Measurements from ENCODE around the gene TAL1. TPM values are rescaled to one million over a fixed set of nuclear protein-coding genes. Genes with fewer than 3 reads are reported as not detected.
"Not testable (repeated sequence)": the region's sequence is repeated elsewhere in the genome, so short reads cannot be mapped to it uniquely, and the experiment has no call there.

TAL1 gene
- total RNA-seq, 2 donors from 2014 or later: 0.90 to 1.2 TPM

- H3K9me3 ChIP-seq: no peaks in the 10 kb centered on the region
- H3K27ac ChIP-seq: no peak overlapping the region
- H3K4me1 ChIP-seq: no peaks in the 10 kb centered on the region
- no peak overlapping the region for H3K9ac ChIP-seq (ENCODE audit: low read depth in 2 of 2, low read length in 2 of 2)
- no peak overlapping the region for H3K4me3 ChIP-seq
- no peak for TF ChIP-seq CTCF (IDR thresholded peaks at IDR 0.05)
- intact Hi-C loops (cut with DNase I): loop anchor here (10.0 kb wide), 1 partner anchor 517 kb away; no protein-coding TSS in a partner anchor
- no peaks in the 10 kb centered on the region for H3K27me3 ChIP-seq
- no peaks in the 10 kb centered on the region for H3K36me3 ChIP-seq
- DNase-seq: no peak
These were observed 33.8 kb downstream of the TAL1 start for GRCh38 chr1:47198214-47198613.

- DNase-seq: no peak
- no peaks in the 10 kb centered on the region for H3K27me3 ChIP-seq
These were observed 35.4 kb downstream of the TAL1 start for GRCh38 chr1:47196622-47197021.

DNA sequence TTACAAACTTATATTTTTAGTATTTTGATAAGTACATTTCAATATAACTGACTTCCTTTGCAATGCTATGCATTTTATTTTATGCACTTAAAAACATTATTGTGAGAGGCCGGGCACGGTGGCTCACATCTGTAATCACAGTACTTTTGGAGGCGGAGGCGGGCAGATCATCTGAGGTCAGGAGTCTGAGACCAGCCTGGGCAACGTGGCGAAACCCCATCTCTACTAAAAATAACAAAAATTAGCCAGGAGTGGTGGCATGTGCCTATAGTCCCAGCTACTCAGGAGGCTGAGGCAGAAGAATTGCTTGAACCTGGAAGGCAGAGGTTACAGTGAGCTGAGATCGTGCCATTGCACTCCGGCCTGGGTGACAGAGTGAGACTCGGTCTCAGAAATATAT is 36.0 kb downstream of the TAL1 start:
- DNase-seq; H3K9me3 ChIP-seq; H3K4me3 ChIP-seq; H3K9ac ChIP-seq (ENCODE audit: low read depth in 2 of 2, low read length in 2 of 2); H3K36me3 ChIP-seq; H3K27ac ChIP-seq; H3K27me3 ChIP-seq: not testable (repeated sequence)
- H3K4me1 ChIP-seq: peaks cover 14% of the 10 kb centered on the region
- intact Hi-C loops (cut with DNase I): loop anchor here (10.0 kb wide), 1 partner anchor 519 kb away; no protein-coding TSS in a partner anchor

More at GRCh38 chr1:47196622-47197021, 35.4 kb downstream of the TAL1 start:
- intact Hi-C loops (cut with DNase I): loop anchor here (10.0 kb wide), 1 partner anchor 518 kb away; no protein-coding TSS in a partner anchor
- Histone ChIP-seq H3K9me3 (no peaks in the 10 kb centered on the region), H3K27ac (no peak overlapping the region), H3K4me3 (no peak overlapping the region), H3K4me1 (peaks cover 13% of the 10 kb centered on the region), H3K9ac (ENCODE audit: low read depth in 2 of 2, low read length in 2 of 2) (no peak overlapping the region), H3K36me3 (no peaks in the 10 kb centered on the region)
- TF ChIP-seq CTCF (IDR thresholded peaks at IDR 0.05): no peak

GRCh38 chr1:47194311-47194710 is 37.7 kb downstream of the TAL1 start:
- H3K9ac ChIP-seq (ENCODE audit: low read depth in 2 of 2, low read length in 2 of 2): no peak overlapping the region
- intact Hi-C loops (cut with DNase I): loop anchor here (5.0 to 10.0 kb wide), 2 partner anchors 138 to 520 kb away; partner anchors contain the start of gene CMPK1
- no peak overlapping the region for H3K27ac ChIP-seq
- TF ChIP-seq CTCF (IDR thresholded peaks at IDR 0.05): no peak
- no peak overlapping the region for H3K4me3 ChIP-seq
- no peaks in the 10 kb centered on the region for H3K9me3 ChIP-seq
- H3K4me1 ChIP-seq: peaks cover 19% of the 10 kb centered on the region
- no peaks in the 10 kb centered on the region for H3K27me3 ChIP-seq
- H3K36me3 ChIP-seq: no peaks in the 10 kb centered on the region
- no peak for DNase-seq

GRCh38 chr1:47193496-47193895 is 38.5 kb downstream of the TAL1 start:
- intact Hi-C loops (cut with DNase I): loop anchor here (5.0 to 10.0 kb wide), 2 partner anchors 139 to 521 kb away; partner anchors contain the start of gene CMPK1
- DNase-seq: peak; percentile 13
- H3K4me1 ChIP-seq: peaks cover 22% of the 10 kb centered on the region
- not testable (repeated sequence) for H3K36me3 ChIP-seq; H3K9me3 ChIP-seq; H3K27ac ChIP-seq; H3K4me3 ChIP-seq; H3K9ac ChIP-seq (ENCODE audit: low read depth in 2 of 2, low read length in 2 of 2); H3K27me3 ChIP-seq

GRCh38 chr1:47192458-47193384 is 39.3 kb downstream of the TAL1 start:
- Histone ChIP-seq H3K4me3 (no peak overlapping the region), H3K9ac (ENCODE audit: low read depth in 2 of 2, low read length in 2 of 2) (peak overlapping the region in 1 of 2 donors; percentile 13), H3K36me3 (no peaks in the 10 kb centered on the region), H3K4me1 (peaks cover 23% of the 10 kb centered on the region), H3K27ac (peak overlapping the region; percentile 73), H3K27me3 (no peaks in the 10 kb centered on the region), H3K9me3 (no peaks in the 10 kb centered on the region)
- peak; percentile 85 for DNase-seq
- intact Hi-C loops (cut with DNase I): loop anchor here (5.0 to 10.0 kb wide), 2 partner anchors 140 to 522 kb away; partner anchors contain the start of gene CMPK1
- TF ChIP-seq CTCF (IDR thresholded peaks at IDR 0.05): peak; percentile 97

All from colonic mucosa (tissue), 4 donors.